BE2C (cell line): ENCODE results near the gene RIMS4.
"Not testable (repeated sequence)": the region's sequence is repeated elsewhere in the genome, so short reads cannot be mapped to it uniquely, and the experiment has no call there.

Experiments used
- DNase-seq: peaks from one replicate; pipeline ENCODE4 v3.0.0-alpha.2; 2020
- H3K27me3 ChIP-seq: fragments of 250-450 bp; sonication (Bioruptor Pico); 2 replicates; pipeline ENCODE4 v1.5.1; 2020; ENCODE audit warnings: mild to moderate bottlenecking
- H3K36me3 ChIP-seq: fragments of 250-450 bp; sonication (Bioruptor Pico); 2 replicates; pipeline ENCODE4 v1.5.1; 2020; ENCODE audit warnings: mild to moderate bottlenecking
- H3K4me1 ChIP-seq: fragments of 250-450 bp; sonication (Bioruptor Pico); 2 replicates; pipeline ENCODE4 v1.5.1; 2020
- H3K4me3 ChIP-seq: 2 replicates; pipeline ENCODE4 v1.5.1; 2011; ENCODE audit warnings: low read depth, low read length
- H3K9me3 ChIP-seq: fragments of 250-450 bp; sonication (Bioruptor Pico); 2 replicates; pipeline ENCODE4 v1.5.1; 2020
- CTCF ChIP-seq: IDR thresholded peaks from 2 replicates; pipeline ENCODE4 v1.5.1; 2012; ENCODE audit warnings: mild to moderate bottlenecking, low read depth, low read length

The RIMS4 gene

GRCh38 chr20:44770484-44771171, 39.7 kb downstream of the RIMS4 start:
- no peaks in the 10 kb centered on the region for H3K27me3 ChIP-seq
- H3K9me3 ChIP-seq: no peaks in the 10 kb centered on the region
- H3K36me3 ChIP-seq: no peaks in the 10 kb centered on the region
- peak; percentile 51 for DNase-seq
- no peaks in the 10 kb centered on the region; the same call in 1 of the 2 replicates for H3K4me1 ChIP-seq
- no peak overlapping the region for H3K4me3 ChIP-seq
- TF ChIP-seq CTCF: no peak

- Histone ChIP-seq H3K4me1 (no peaks in the 10 kb centered on the region; the same call in 1 of the 2 replicates), H3K9me3 (no peaks in the 10 kb centered on the region), H3K27me3 (no peaks in the 10 kb centered on the region), H3K4me3 (no peak overlapping the region), H3K36me3 (no peaks in the 10 kb centered on the region)
- TF ChIP-seq CTCF: no peak
- no peak for DNase-seq
Measured at GRCh38 chr20:44769481-44769863, 40.9 kb downstream of the RIMS4 start.

DNA sequence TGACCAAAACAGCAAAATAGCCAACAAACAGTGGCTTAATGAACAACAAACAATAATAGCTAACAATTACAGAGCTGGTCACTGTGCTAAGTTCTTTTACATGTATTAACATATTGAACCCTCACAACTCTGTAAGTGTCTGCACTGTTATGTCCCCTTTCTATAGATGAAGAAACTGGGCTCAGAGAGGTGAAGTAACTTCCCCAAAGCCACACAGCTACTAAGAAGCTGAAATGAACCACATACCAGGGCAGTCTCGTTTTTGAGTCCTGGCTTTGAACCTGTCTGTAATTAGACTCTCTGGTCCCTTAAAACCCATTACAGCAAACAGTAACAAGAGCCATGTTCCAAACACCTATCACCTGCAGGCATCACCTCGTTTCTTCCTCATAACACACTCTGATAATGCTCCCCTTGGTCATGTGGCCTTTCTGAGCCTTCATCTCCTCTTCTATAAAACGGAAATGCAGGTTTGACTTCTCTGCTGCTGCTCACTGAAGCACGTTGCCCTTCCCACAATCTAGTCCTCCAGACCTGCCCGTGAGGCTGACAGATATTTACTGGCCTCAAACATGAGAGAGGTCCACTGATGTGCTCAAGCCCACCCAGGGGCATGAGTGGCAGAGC, 41.4 kb downstream of the RIMS4 start:
- no peak for DNase-seq
- no peaks in the 10 kb centered on the region; the same call in 1 of the 2 replicates for H3K4me1 ChIP-seq
- no peak for TF ChIP-seq CTCF
- H3K4me3 ChIP-seq: no peak overlapping the region
- H3K9me3 ChIP-seq: no peaks in the 10 kb centered on the region
- no peaks in the 10 kb centered on the region for H3K27me3 ChIP-seq
- no peaks in the 10 kb centered on the region for H3K36me3 ChIP-seq

GRCh38 chr20:44768256-44768655, 42.1 kb downstream of the RIMS4 start:
- no peak for DNase-seq
- Histone ChIP-seq H3K36me3 (no peaks in the 10 kb centered on the region), H3K4me1 (peaks cover 5% of the 10 kb centered on the region), H3K9me3 (no peaks in the 10 kb centered on the region), H3K27me3 (no peaks in the 10 kb centered on the region), H3K4me3 (no peak overlapping the region)
- TF ChIP-seq CTCF: no peak

- H3K4me3 ChIP-seq: no peak overlapping the region
- H3K36me3 ChIP-seq: no peaks in the 10 kb centered on the region
- no peak for TF ChIP-seq CTCF
- H3K9me3 ChIP-seq: no peaks in the 10 kb centered on the region
- no peaks in the 10 kb centered on the region for H3K27me3 ChIP-seq
- H3K4me1 ChIP-seq: peaks cover 21% of the 10 kb centered on the region
- no peak for DNase-seq
Measured at GRCh38 chr20:44765701-44766347, 44.5 kb downstream of the RIMS4 start.

DNA sequence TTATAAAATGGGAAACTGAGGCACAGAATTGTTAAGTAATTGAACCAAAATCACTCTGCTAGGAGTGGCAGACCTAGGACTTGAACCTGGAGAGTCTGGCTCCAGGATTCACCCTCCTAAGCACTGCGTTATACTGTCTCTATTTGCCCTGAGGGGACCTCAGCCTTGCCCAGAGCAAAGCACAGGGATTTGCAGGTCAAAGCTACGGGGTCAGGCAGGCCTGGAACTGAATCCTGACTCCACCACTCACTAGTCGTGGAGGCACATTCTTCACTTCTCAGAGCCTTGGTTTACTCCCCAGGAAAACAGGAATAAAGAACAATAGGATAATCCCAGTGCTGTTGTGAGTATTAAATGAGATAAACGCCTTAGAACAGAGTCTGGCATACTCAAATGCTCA, 45.3 kb downstream of the RIMS4 start:
- no peaks in the 10 kb centered on the region for H3K36me3 ChIP-seq
- H3K4me3 ChIP-seq: no peak overlapping the region
- no peak for TF ChIP-seq CTCF
- no peak for DNase-seq
- H3K9me3 ChIP-seq: no peaks in the 10 kb centered on the region
- no peaks in the 10 kb centered on the region for H3K27me3 ChIP-seq
- peaks cover 28% of the 10 kb centered on the region for H3K4me1 ChIP-seq

- not testable (repeated sequence) for H3K27me3 ChIP-seq, H3K9me3 ChIP-seq, H3K36me3 ChIP-seq, DNase-seq, H3K4me3 ChIP-seq
- H3K4me1 ChIP-seq: peaks cover 36% of the 10 kb centered on the region
Measured at GRCh38 chr20:44763798-44764197, 46.5 kb downstream of the RIMS4 start.
